Esophagus muscularis mucosa (tissue), 4 donors: ENCODE results near the gene FALEC. TPM values are rescaled to one million over a fixed set of nuclear protein-coding genes. Genes with fewer than 3 reads are reported as not detected.

Source experiments
- DNase-seq: peaks from one replicate; pipeline ENCODE4 v3.0.0-alpha.2; 2017; ENCODE audit errors: extremely low spot score
- H3K27ac ChIP-seq, 4 donors: fragments of 200-600 bp; sonication (generic); replicated peaks in 1 of 4; 1 replicate in 3 of 4; 2 replicates in 1 of 4; pipeline ENCODE4 v1.5.1; 2016 to 2019; ENCODE audit warnings: mild to moderate bottlenecking in 1 of 4
- H3K27me3 ChIP-seq, 4 donors: fragments of 200-600 bp; sonication (generic); one replicate each; pipeline versions ENCODE4 v1.5.1 to v1.6.0; 2016 to 2019
- H3K36me3 ChIP-seq, 4 donors: fragments of 200-600 bp; sonication (generic); one replicate each; pipeline ENCODE4 v1.5.1; 2016 to 2019
- H3K4me1 ChIP-seq, 4 donors: fragments of 200-600 bp; sonication (generic); one replicate each; pipeline ENCODE4 v1.5.1; 2016 to 2019
- H3K4me3 ChIP-seq, 4 donors: fragments of 200-600 bp; sonication (generic); 1 replicate in 2 of 4; 2 replicates in 2 of 4; pipeline ENCODE4 v1.5.1; 2016 to 2019; ENCODE audit warnings: mild to moderate bottlenecking in 4 of 4, moderate library complexity in 1 of 4
- H3K9me3 ChIP-seq, 4 donors: fragments of 200-600 bp; sonication (generic); 1 replicate in 3 of 4; 2 replicates in 1 of 4; pipeline ENCODE4 v1.5.1; 2016 to 2019
- EP300 ChIP-seq: sonication (generic); formaldehyde crosslinking; IDR thresholded peaks from one replicate; pipeline ENCODE4 v1.6.1; 2017; ENCODE audit warnings: antibody characterized with exemption
- POLR2A ChIP-seq: fragments of 450-650 bp; IDR thresholded peaks from one replicate; pipeline ENCODE4 v1.6.1; 2017; ENCODE audit warnings: antibody characterized with exemption, moderate library complexity, mild to moderate bottlenecking, low read depth
- POLR2AphosphoS5 ChIP-seq, 2 donors: sonication (generic); formaldehyde crosslinking; IDR thresholded peaks; one replicate each; pipeline ENCODE4 v1.6.1; 2017; ENCODE audit warnings: antibody characterized with exemption in 2 of 2
- WGBS: methylation state at CpG from one replicate; pipeline ENCODE4 v1.1.5; 2018; 5-methylcytosine and 5-hydroxymethylcytosine counted together
- intact Hi-C: fragments of 100-400 bp; cut with DNase I; formaldehyde crosslinking; loops from one replicate; pipeline ENCODE4 v1.15.1; 2023
- total RNA-seq, 4 donors: library from RNA; depleted of rRNA; stranded (reverse); fragments of >200 nt; gene quantifications; one replicate each; pipeline versions ENCODE4 v1.1.0 to v1.2.1, GENCODE V29; 2016
- TF ChIP-seq, protein P1 (sequence below), 3 experiments: fragments of 200-600 bp in 2 of 3; fragments of 450-650 bp in 1 of 3; sonication (generic) in 2 of 3; IDR thresholded peaks; one replicate each; pipeline ENCODE4 v1.5.1; 2017 to 2019; ENCODE audit warnings: antibody characterized with exemption in 3 of 3, mild to moderate bottlenecking in 2 of 3, moderate library complexity in 1 of 3

FALEC gene
- total RNA-seq, 4 donors from 2014 or later: not detected

DNA sequence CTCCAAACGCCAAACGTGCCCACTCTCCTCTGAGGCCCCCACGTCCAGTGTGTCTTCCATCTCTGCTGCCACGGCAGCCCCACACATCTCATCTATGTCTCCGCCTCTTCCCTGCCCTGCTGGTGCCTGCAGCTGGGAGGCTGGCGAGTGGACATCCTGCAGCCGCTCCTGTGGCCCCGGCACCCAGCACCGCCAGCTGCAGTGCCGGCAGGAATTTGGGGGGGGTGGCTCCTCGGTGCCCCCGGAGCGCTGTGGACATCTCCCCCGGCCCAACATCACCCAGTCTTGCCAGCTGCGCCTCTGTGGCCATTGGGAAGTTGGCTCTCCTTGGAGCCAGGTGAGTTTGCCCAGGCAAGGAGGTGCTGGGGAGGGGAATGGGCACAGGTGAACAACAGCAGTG lies 42.3 kb downstream of the FALEC start:
- WGBS: 85% methylated on average over 9 of the region's 15 CpGs
- Histone ChIP-seq H3K36me3 (peaks cover 6 to 52% (median 36%) of the 10 kb centered on the region in 4 donors), H3K4me3 (no peak overlapping the region), H3K27ac (peak overlapping the region; percentile 93 to 100 (median 98)), H3K9me3 (no peaks in the 10 kb centered on the region), H3K27me3 (no peaks in the 10 kb centered on the region), H3K4me1 (peaks cover 46 to 93% (median 66%) of the 10 kb centered on the region in 4 donors)
- DNase-seq: no peak
- TF ChIP-seq EP300 (no peak), POLR2A (no peak), POLR2AphosphoS5 (IDR thresholded peaks at IDR 0.05) (no peak)
- TF ChIP-seq, protein P1, sequence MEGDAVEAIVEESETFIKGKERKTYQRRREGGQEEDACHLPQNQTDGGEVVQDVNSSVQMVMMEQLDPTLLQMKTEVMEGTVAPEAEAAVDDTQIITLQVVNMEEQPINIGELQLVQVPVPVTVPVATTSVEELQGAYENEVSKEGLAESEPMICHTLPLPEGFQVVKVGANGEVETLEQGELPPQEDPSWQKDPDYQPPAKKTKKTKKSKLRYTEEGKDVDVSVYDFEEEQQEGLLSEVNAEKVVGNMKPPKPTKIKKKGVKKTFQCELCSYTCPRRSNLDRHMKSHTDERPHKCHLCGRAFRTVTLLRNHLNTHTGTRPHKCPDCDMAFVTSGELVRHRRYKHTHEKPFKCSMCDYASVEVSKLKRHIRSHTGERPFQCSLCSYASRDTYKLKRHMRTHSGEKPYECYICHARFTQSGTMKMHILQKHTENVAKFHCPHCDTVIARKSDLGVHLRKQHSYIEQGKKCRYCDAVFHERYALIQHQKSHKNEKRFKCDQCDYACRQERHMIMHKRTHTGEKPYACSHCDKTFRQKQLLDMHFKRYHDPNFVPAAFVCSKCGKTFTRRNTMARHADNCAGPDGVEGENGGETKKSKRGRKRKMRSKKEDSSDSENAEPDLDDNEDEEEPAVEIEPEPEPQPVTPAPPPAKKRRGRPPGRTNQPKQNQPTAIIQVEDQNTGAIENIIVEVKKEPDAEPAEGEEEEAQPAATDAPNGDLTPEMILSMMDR (IDR thresholded peaks at IDR 0.05): no peak
- intact Hi-C loops: loop anchor here (10.0 kb wide), 1 partner anchor 257 kb away; no protein-coding TSS in a partner anchor

DNA sequence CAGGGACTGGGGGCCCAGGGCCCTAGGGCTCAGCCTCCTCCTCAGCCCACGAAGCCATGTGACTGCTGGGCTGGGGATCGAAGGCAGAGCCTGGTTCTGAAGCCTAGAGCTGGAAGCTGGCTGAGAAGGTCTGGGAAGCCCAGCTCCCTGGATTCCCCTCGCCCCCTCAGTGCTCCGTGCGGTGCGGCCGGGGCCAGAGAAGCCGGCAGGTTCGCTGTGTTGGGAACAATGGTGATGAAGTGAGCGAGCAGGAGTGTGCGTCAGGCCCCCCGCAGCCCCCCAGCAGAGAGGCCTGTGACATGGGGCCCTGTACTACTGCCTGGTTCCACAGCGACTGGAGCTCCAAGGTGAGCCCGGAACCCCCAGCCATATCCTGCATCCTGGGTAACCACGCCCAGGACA lies 42.8 kb downstream of the FALEC start:
- TF ChIP-seq EP300 (no peak), POLR2AphosphoS5 (IDR thresholded peaks at IDR 0.05) (no peak), POLR2A (no peak)
- TF ChIP-seq, protein P1 (IDR thresholded peaks at IDR 0.05): no peak
- intact Hi-C loops: loop anchor here (10.0 kb wide), 1 partner anchor 256 kb away; no protein-coding TSS in a partner anchor
- Histone ChIP-seq H3K9me3 (no peaks in the 10 kb centered on the region), H3K4me1 (peaks cover 46 to 93% (median 66%) of the 10 kb centered on the region in 4 donors), H3K4me3 (peak overlapping the region; percentile 29 to 61 (median 52)), H3K27ac (peak overlapping the region; percentile 93 to 100 (median 98)), H3K27me3 (no peaks in the 10 kb centered on the region), H3K36me3 (peaks cover 6 to 52% (median 36%) of the 10 kb centered on the region in 4 donors)
- WGBS: 76% methylated on average over 9 of the region's 15 CpGs
- no peak for DNase-seq

DNA sequence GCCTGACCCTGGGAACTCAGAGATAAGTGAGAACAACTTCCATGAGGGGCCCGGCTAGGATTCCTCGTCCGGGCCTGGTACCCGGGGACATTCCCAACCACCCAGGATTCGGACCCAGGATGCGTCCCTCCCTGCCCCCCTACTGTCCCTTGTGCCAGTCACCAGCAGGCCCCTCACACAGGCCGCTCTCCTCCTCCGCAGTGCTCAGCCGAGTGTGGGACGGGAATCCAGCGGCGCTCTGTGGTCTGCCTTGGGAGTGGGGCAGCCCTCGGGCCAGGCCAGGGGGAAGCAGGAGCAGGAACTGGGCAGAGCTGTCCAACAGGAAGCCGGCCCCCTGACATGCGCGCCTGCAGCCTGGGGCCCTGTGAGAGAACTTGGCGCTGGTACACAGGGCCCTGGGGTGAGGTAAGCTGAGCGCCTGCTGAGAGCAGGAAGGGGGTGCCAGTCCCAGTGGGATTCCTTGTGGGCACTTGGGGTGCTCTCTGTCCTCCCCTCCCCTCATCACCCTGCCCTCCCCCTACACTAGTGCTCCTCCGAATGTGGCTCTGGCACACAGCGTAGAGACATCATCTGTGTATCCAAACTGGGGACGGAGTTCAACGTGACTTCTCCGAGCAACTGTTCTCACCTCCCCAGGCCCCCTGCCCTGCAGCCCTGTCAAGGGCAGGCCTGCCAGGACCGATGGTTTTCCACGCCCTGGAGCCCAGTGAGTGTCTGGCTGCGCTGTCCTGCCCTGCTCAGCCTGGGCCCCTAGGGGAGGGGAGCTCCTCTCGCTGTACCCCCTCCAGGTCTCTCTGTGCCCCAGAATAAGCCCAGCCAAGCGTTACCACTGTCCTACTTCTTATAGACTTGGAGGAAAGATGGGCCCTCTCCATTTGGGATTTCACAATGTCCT lies 43.5 kb downstream of the FALEC start:
- H3K4me1 ChIP-seq: peaks cover 48 to 93% (median 66%) of the 10 kb centered on the region in 4 donors
- H3K4me3 ChIP-seq: peak overlapping the region; percentile 29 to 61 (median 52)

DNA sequence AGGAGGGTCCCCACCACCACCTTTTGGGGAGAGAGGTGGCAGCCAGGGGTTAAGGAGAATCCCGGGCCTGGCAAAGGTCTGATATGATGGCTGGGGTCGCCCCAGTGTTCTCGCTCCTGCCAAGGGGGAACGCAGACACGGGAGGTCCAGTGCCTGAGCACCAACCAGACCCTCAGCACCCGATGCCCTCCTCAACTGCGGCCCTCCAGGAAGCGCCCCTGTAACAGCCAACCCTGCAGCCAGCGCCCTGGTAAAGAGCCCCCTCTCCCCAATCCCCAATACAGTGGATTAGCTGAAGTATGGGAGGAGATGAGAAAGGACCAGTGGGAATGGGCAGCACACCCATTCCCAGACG lies 44.1 kb downstream of the FALEC start:
- Histone ChIP-seq H3K9me3 (no peaks in the 10 kb centered on the region), H3K4me1 (peaks cover 52 to 93% (median 68%) of the 10 kb centered on the region in 4 donors), H3K4me3 (peak overlapping the region; percentile 59 to 64 (median 61)), H3K27me3 (no peaks in the 10 kb centered on the region), H3K27ac (peak overlapping the region; percentile 93 to 100 (median 98)), H3K36me3 (peaks cover 6 to 43% (median 34%) of the 10 kb centered on the region in 4 donors)
- intact Hi-C loops: loop anchor here (2.0 to 10.0 kb wide), 2 partner anchors 61 to 255 kb away; no protein-coding TSS in a partner anchor
- TF ChIP-seq POLR2AphosphoS5 (IDR thresholded peaks at IDR 0.05) (no peak), POLR2A (no peak), EP300 (no peak)
- TF ChIP-seq, protein P1 (IDR thresholded peaks at IDR 0.05): no peak
- 72% methylated on average over 3 of the region's 10 CpGs for WGBS
- DNase-seq: no peak

More for the DNA sequence above, 43.5 kb downstream of the FALEC start:
- TF ChIP-seq POLR2AphosphoS5 (IDR thresholded peaks at IDR 0.05): peak in 1 of 2 donors; percentile 47
- TF ChIP-seq POLR2A: no peak
- no peak for TF ChIP-seq EP300
- DNase-seq: no peak
- H3K27me3 ChIP-seq: no peaks in the 10 kb centered on the region
- peaks cover 6 to 49% (median 36%) of the 10 kb centered on the region in 4 donors for H3K36me3 ChIP-seq
- WGBS: 68% methylated on average over 12 of the region's 28 CpGs
- no peaks in the 10 kb centered on the region for H3K9me3 ChIP-seq
- peak overlapping the region; percentile 93 to 100 (median 98) for H3K27ac ChIP-seq
- intact Hi-C loops: loop anchor here (10.0 kb wide), 1 partner anchor 256 kb away; no protein-coding TSS in a partner anchor

DNA sequence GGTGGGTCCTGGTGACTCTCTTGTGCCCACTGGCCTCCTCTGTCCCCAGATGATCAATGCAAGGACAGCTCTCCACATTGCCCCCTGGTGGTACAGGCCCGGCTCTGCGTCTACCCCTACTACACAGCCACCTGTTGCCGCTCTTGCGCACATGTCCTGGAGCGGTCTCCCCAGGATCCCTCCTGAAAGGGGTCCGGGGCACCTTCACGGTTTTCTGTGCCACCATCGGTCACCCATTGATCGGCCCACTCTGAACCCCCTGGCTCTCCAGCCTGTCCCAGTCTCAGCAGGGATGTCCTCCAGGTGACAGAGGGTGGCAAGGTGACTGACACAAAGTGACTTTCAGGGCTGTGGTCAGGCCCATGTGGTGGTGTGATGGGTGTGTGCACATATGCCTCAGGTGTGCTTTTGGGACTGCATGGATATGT lies 44.5 kb downstream of the FALEC start:
- H3K4me1 ChIP-seq: peaks cover 56 to 94% (median 72%) of the 10 kb centered on the region in 4 donors
- no peaks in the 10 kb centered on the region for H3K27me3 ChIP-seq
- WGBS: 20% methylated on average over 1 of the region's 9 CpGs
- no peak for DNase-seq
- no peak for TF ChIP-seq POLR2A
- TF ChIP-seq, protein P1 (IDR thresholded peaks at IDR 0.05): peak; percentile 92 to 100 (median 94)
- TF ChIP-seq EP300: no peak
- TF ChIP-seq POLR2AphosphoS5 (IDR thresholded peaks at IDR 0.05): peak in 1 of 2 donors; percentile 61
- H3K4me3 ChIP-seq: peak overlapping the region; percentile 59 to 64 (median 61)
- intact Hi-C loops: loop anchor here (2.0 kb wide), 1 partner anchor 61 kb away; no protein-coding TSS in a partner anchor
- H3K36me3 ChIP-seq: peaks cover 6 to 39% (median 34%) of the 10 kb centered on the region in 4 donors
- no peaks in the 10 kb centered on the region for H3K9me3 ChIP-seq
- peak overlapping the region; percentile 93 to 100 (median 98) for H3K27ac ChIP-seq
